LoVo (cell line): ENCODE results near the gene STPG2.

Experiments used
- DNase-seq: peaks from one replicate; pipeline ENCODE4 v3.0.0-alpha.2; 2016; ENCODE audit warnings: low spot score

Gene STPG2

DNA sequence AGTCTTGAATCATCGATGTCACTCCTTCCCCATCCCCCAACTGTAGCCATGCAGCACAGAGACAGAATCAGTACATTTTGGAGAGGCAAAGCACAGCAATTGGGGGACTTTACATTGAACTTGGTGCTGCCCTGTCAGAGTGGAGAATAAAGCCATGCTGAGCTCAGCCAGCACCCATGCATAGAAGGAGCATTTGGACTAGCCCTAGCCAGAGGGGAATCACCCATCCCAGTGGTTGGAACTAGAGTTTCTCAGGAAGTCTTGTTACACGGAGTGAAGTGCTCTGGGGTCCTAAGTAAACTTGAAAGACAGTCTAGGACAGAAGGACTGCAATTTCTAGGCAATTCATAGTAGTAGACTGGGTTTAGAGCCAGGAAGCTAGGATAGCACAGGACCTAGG lies 49.6 kb downstream of the STPG2 start:
- no peak for DNase-seq

DNA sequence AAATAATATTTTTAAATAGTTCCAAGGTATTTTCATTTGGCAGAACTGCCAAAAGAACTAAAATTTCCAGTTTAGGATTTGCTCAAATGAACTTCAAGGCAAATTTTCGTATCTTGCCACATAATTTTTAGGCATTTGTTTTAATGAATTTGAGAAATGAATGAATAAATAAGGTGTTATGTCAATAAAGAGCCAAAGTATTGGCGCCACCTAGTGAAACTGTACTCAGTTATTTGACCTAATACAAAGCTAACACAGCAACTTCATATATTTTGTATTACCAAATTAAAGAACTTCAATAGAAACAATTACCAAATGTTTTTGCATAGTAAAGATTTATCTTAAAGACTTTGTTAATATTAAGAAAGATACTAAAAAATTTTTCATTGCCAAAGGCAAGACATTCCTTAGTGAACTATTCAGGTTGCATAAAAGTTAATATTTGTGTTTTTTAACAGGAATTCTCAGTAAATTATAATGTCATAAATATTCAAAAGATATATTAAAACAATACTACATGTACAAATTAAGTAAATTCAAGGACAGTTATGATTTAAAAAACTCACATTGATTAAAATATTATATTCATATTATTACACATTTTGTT lies 50.3 kb downstream of the STPG2 start:
- DNase-seq: peak; percentile 27

DNA sequence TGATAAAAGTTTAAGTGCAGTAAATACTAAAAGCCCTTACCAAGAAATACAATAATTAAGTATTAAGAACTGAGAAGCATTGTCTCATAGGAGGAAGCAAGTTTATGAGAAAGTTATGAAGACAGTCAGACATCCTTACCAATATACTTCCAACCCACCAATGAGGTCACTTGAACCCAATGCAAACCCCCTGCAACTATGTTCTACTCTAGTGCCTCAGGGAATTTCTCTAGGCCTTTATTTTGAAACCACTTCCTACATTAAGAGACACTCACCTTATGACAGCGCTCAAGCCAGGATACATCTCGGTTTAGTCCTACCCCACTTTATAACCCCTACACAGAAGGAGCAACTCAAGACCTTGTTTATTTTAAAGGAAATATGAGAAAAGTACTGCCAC lies 61.3 kb downstream of the STPG2 start:
- no peak for DNase-seq

DNA sequence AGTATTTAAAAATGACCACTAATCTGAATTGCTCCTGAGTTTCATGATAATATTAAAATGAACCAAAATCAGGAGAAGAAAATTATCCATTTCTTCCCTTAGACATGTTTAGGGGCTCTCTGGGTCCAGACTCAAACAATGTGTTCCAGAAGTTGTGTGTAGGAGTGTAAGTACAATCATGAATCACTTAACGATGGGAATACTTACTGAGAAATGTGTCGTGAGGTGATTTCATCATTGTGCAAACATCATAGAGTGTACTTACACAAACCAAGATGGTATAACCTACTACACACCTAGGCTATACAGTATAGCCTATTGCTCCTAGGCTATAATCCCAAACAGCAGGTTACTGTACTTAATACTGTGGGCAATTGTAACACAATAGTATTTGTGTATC lies 74.8 kb downstream of the STPG2 start:
- no peak for DNase-seq

DNA sequence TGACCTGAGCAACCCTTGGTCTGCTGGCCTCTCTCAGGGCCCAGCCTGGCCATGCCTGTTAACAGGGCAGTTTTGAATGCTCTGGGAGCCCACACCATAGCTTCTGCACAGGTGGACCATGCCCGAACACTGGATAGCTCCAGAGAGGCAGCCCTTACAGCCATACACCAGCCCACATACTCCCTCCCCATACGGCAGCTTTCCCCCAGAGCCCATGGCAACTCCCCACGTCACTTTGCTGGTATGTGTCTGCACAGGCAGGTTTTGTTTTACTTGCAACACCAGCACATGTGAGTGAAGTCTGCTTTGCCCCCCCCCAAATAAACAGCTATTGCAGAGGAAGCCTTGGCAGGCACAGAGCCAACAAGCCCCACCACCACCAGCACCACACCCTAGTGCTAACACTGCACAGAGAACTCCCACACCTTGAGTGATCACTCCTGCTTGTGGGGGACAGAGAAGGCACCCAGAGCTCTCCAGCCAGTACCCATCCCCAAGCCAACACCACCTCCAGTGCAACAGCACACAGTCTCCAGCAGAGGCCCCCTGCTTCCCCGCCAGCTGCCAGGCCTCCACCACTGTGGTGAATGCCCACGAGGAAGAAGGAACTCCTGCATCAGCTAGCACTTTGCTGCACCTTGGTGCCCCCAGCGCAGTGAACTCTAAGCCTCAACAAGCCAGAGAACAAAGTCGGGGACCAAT lies 87.3 kb downstream of the STPG2 start:
- DNase-seq: no peak

DNA sequence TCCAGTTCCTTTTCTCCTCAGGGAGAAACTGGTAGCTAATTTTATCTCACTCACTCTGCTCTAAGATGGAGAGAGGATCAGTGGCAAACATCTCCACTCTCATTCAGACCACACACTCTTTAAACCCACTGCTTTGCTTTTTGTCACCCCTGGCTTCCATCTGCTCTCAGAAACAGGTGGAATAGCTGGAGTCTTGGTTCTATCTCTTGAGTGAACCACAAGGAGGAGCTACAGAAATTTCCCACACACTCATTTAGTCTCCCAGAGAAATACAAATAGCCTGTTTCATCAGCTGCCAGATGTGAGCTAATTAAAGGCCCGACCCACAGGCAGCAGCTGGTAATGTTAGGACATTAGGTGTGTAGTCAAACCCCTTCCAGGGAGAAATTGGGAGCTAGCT lies 96.6 kb downstream of the STPG2 start:
- DNase-seq: no peak

DNA sequence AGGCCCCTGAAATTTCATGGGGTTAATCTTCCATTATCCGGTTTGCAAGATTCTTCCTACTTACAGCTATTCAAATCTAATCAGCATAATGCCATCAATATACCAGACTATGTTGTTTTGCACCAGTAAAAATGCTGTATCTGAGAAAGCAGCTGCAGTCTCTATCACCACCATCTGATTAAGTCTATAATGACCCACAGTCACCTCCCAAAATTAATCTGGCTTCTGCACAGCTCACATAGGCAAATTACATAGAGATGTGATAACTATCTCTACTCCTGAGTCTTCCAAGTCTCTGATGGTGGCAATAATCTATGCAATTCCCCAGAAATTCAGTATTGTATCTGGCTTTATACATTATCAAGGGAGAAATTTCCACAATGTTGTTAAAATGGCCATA lies 113.2 kb downstream of the STPG2 start:
- DNase-seq: no peak

DNA sequence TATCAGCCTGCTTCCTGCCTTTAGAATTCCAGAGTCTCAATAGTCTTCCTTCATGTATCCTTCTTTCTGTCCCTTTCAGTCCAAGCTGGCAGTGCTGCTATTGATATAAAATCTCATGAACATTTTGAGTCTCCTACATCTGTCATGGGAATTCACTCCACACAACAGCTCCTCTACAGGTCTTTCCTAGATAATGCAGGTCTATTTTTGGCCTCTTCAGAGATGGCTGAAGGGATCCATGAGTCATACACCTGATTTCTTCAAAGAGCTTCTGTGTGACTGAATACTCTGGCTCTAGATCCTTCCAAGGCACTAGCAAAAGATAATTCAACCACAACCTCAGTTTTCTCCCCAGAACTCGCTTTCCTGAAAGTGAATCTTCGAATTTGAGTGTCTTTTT lies 115.4 kb downstream of the STPG2 start:
- peak; percentile 17 for DNase-seq

DNA sequence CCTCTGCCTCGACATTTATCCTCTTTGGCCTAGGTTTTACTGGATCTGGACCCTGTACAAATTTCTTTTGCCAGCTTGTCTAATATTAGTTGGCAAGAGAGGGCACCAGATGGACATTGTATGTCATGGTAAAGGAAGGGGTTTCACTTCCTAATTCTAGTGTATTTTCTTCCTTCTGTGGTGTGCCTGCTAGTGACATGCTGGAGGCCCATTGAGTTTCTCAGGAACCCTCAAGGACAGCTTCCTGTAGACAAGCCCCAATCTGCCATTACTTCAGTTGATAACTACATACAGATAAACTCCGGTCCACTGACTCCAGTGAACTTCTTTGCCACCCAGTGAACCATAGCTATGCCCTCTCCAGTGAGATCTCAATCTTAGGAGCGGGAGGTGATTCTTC lies 116.9 kb downstream of the STPG2 start:
- DNase-seq: no peak

DNA sequence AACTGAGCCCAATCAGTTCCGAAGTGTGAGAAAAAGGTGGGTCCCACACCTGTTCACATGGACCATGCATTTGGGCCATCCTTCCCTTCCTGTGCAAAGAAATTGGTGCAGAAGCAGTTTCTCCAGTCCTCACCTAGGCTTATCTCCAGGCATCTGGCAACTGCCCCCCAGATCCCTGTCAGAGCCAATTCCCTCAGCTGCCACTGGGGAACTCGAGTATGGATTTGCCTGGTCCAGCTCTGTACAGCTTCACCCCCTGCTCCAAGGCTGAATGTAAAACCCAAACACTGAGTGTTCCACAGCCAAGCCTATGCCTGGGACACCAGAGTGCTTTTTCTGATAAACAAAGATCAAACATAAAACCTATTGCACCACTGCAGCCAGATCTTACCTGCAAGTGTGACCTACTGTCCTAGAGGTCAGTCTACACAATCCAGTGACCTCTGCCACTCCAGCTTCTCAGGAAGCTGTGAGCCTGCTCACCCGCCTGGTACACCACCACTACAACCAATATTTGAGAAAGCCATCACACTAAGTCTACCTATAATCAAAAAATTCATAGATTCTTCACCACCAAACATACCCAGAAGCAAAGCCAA lies 136.4 kb downstream of the STPG2 start:
- no peak for DNase-seq

DNA sequence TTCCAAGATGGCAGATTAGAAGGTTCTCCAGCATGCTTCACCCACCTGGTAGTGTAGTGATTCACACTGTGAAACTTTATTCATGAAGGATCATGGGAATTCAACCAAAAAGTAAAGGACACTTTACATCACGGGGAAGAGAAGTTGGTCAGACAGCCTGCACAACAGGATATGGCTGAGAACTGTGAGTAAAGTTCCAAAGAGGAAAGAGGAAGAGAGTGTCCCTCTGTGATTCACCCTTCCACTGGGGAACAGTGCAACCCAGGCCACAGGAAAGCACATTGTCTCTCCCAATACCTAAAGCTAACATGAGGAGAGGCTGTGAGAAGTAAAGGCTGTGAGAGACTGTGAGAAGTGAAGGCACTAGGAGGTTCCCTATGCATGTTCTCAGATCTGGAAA lies 137.2 kb downstream of the STPG2 start:
- no peak for DNase-seq

DNA sequence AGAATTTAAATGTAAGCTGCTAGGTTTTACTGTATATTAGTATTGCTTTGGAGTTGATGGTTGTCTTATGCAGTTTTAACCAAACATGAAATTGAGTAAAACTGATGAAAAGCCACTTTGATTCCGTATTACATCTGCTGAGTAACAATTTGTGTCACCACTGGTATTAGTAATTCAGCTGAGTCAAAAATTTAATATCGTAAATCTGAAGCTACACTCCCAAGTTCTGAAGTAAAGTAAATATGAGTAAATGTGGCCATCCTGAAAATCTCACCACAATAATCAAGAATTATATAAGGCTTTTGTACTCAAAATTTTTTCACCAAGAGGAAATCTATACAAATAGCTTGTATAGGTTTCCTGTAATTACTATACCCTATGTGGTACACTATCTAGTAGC lies 142.3 kb downstream of the STPG2 start:
- no peak for DNase-seq

DNA sequence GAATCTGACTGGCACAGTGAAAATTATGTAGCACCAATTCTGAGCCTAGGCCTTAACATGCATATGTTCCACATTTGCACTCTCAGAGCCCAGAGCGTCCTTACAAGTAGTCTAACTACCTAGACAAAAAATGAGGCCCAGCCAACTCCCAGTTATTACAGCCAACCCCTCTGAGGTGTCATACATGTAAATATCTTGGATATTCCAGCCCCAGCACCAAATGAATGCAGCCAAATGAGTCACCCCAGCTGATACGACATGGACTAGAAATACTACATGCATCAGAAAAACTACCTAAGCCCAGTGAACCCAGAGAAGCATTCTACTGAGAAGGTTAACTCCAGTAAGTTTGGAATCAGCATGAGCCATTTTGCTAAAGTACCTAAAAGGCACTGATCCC lies 145.1 kb downstream of the STPG2 start:
- DNase-seq: no peak

DNA sequence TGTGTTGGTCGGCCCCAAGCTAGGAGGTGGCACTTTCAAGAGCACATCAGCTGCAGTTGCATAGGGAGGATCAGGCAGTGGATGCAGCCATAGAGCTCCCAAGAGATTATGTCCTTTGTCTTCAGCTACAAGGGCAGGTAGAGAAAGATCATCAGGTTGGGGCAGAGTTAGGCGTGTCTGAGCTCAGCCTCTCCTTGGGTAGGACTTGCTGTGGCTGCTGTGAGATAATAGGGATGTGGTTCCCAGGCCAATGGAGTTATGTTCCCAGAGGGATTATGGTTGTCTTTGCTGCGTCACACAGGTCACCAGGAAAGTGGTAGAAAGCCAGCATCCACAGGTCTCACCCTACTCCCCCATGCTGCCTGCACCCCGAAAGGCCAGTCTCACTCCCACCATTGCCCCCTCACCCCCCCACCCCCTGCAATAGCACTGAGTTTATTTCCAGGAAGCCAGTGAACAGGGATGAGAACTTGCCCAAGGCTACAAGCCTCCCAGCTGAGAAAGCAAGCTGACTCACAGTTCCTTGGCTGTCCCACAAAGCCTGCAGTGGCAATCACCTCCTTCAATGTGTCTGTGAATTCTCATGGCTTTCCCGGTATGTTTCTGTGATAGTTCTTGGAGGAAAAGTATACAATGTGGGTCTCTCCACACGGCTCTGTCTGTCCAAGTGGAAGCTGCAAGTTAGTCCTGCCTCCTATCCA lies 148.4 kb downstream of the STPG2 start:
- no peak for DNase-seq

DNA sequence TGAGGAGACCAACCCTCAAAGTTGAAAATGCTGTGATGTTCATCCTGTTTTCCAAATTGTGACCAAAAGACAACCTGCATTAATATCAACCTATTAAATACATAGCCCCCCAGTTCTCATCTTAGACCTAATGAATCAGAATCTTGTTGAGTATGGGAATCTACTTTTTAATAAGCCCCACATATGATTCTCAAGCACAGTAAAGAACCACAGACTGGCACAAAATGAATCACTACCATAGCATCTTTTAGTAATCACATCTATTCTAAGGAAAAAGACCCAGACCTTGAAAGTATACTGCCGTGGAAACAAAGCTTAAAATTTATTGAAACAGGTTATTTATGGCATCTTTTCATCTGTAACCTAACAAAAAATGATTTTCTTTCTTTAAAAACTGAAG lies 152.9 kb downstream of the STPG2 start:
- no peak for DNase-seq

DNA sequence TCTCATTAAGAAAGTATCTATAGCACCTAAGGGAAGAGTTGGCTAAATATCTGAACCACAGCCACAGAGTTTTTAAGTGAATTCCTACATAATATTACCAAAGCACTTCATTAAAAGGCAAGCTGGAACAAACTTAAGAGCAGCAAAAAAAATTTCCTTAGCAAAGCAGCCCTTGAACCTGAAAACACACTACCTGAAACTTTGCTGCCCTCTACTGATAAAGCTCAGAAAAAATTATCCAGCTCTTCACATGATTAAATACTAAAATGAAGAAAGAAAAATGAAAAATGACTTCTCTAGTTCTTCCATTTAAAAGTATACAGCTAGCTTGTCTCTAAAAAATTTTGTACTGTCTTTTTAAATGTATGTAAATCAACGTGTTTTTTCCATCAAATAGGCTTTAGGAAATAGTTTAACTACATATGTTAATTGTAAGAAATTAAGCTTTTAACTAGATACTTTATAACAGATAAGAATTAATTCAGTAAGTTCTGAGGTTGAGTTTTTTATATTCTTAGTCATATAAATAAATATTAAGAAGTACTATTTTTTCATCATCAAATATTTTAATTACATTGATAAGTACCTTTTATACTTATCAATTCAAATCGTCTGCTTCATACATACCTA lies 156.1 kb downstream of the STPG2 start:
- DNase-seq: peak; percentile 25

DNA sequence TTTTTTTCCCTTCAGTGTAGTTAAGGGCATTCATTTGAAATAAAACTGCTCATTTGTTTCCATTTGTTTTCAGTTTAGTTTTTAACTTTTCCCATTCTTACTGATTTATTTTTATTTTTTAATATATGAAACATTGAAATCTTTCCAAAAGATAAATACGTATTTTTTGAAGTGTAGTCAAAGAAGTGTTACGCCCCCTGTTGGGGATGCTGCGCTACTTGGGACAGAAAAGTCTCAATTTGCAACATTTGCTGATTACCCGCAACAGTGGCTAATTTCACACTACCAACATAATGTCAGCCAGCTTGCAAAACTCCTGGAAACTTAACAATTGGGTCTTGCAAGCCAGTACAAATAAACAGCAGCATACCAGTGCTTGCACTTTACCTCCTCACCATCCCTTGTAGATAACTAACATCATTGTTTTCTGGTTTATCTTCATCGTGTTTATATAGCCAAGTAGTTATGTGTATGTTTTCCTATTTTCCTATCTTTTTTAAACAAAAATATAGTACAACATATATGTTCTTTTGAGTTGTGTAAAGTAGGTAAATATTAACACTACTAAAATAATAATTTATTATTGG lies 158.6 kb downstream of the STPG2 start:
- DNase-seq: no peak

DNA sequence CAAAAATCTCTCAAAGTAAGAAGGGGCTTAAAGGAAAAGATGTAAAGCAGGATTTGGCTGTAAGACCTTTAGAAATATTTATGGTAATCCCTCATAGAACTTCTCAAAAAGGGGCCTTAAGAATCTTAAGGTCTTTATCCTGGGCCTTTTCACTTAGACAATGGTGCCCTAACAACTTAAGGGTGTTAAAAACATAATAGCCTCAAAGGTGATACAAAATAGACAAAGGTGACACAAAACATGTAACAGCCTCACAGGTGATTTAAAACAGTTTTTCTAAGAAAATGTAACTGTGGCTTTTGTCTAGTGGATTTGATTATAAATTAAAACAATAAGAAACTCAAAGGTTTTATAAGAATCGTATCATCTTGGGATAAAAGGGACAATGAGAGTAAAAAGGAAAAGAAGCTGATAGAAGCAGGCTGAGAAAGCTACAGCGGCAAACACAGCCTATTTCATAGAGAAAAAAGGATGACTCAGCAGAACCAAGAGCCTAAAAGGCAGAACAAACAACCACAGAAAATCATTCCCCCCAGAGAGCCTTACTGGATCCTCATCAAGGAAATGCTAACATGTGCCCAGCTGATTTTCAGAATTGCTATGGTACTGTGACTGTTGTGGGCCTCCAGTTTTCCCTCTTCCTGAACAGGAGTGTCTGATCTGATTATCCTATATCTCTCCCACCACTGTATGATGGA lies 164.3 kb downstream of the STPG2 start:
- no peak for DNase-seq

DNA sequence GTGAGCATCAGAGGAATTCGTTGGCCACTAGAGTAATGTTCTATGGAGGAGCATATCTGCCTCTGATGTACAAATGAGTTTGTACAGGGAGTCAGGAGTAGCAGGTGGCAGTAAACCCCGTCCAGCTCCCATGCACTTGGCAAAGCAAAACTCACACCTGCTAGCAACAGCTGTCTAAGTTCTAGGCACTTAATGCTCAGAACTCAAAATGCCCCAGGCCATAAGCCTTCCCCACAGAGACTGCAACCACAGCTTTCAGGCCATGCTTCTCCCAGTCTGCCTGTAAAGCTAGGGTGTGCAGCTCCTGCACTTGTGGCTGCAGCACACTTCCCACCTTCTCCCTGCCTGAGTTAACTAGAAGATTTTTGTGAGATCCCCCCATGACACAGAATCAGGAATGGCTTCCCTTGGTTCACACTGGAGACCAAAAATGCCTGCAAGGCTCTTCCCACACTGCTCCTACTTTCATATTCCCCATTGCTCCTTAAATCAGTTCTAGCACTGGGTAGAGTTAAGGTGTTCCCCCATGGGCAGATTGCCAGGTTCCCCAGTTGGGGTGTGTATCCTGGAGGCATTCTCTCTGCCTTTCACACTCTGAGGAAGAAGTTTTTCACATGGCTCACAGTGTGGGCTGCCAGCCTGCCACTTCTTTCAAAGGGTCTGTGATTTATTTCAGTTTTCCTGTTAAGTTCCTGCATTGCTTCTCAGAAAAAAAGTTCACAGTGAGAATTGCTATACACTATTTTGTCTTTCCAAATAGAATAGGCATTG lies 189.9 kb downstream of the STPG2 start:
- no peak for DNase-seq

DNA sequence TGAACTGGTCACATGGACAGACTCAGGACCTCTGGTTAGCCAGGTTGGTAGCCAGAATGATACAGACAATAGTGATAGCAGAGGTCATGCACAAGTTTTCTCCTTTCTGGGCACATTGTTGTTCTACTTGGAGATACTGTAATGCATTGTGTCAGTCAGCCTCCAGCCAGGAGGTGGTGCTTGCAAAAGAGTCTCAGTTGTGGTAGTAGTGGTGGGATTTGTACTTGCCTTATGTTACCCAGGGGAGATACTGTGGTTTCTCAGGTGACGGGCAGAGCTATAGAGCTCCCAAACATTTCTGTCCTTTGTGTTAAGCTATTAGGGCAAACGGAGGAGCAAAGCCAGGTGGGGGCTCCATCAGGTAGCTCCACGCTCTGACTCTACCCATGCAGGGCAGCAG lies 190.5 kb downstream of the STPG2 start:
- DNase-seq: no peak

DNA sequence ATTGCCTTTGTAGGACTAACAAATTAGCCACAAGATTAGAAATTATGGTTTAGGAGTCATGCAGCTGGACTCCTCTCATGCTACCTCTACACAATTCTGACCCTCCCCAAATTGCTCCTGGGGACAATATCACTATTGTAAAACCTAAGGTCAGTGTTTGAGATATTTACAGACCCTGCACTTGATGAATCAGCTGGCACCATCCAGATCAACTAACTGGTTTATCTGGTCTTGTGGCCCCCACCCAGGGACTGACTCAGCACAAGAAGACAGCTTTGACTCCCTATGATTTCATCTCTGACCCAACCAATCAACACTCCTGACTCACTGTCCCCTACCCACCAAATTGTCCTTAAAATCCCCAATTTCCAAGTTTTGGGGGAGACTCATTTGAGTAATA lies 192.4 kb downstream of the STPG2 start:
- no peak for DNase-seq
